ENCODE measurements around the gene TRPM3. TPM values are rescaled to one million over a fixed set of nuclear protein-coding genes. Genes with fewer than 3 reads are reported as not detected.

Gene TRPM3
- total RNA-seq, 1 experiment from 2014 or later: not detected

DNA sequence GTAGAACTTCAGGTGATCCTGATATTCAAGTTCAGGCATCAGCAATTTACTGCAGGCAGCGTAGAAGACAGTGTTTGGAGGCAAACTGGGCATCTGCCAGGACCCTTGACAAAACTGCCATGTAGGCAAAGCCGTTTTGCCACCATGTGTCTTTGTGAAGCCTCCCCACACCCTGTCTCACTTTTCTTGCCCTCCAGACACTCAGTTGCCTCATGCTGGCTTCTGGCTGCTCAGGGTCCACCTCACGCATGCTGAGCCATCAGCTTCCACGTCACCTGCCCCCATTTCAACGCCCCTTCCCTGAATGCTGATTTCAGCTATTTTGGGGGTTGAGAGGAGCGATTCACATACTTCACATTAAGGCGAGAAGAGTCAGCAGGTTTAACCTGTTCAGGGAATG, 541.7 kb downstream of the TRPM3 start:
- no peaks in the 10 kb centered on the region for H3K36me3 Mint-ChIP-seq (ENCODE audit: insufficient read depth, unreplicated experiment)
- no peak overlapping the region for H3K27ac Mint-ChIP-seq (ENCODE audit: unreplicated experiment)
- no TSS peak for BruUV-seq (replicated peaks)
- intact Hi-C loops (cut with micrococcal nuclease; ENCODE audit: unreplicated experiment): no loop called here
- ChIA-PET POLR2A (no interaction called here), CTCF (no interaction called here)
- TF ChIP-seq, protein P1, sequence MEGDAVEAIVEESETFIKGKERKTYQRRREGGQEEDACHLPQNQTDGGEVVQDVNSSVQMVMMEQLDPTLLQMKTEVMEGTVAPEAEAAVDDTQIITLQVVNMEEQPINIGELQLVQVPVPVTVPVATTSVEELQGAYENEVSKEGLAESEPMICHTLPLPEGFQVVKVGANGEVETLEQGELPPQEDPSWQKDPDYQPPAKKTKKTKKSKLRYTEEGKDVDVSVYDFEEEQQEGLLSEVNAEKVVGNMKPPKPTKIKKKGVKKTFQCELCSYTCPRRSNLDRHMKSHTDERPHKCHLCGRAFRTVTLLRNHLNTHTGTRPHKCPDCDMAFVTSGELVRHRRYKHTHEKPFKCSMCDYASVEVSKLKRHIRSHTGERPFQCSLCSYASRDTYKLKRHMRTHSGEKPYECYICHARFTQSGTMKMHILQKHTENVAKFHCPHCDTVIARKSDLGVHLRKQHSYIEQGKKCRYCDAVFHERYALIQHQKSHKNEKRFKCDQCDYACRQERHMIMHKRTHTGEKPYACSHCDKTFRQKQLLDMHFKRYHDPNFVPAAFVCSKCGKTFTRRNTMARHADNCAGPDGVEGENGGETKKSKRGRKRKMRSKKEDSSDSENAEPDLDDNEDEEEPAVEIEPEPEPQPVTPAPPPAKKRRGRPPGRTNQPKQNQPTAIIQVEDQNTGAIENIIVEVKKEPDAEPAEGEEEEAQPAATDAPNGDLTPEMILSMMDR (IDR thresholded peaks at IDR 0.05; ENCODE audit: insufficient read depth in 1 of 2, low read depth in 1 of 2, low read length in 1 of 2, severe bottlenecking in 1 of 2, unreplicated experiment in 1 of 2): no peak
- H3K4me1 ChIP-seq: no peaks in the 10 kb centered on the region
- H3K27me3 ChIP-seq (replicated peaks; ENCODE audit: control insufficient read depth, insufficient read depth, low read length): no peaks in the 10 kb centered on the region
- no peak overlapping the region for H3K4me3 Mint-ChIP-seq (ENCODE audit: unreplicated experiment)
- no peak overlapping the region for H3K4me3 ChIP-seq (ENCODE audit: low read depth, low read length)
- no peaks in the 10 kb centered on the region for H3K27me3 Mint-ChIP-seq (ENCODE audit: insufficient read depth, unreplicated experiment)
- DNase-seq: no peak
- H3K4me1 Mint-ChIP-seq (ENCODE audit: low read depth, unreplicated experiment): no peaks in the 10 kb centered on the region
- no peaks in the 10 kb centered on the region for H3K36me3 ChIP-seq (ENCODE audit: control insufficient read depth, insufficient read depth, low read length)
- H3K9me3 ChIP-seq: no peaks in the 10 kb centered on the region
- no peaks in the 10 kb centered on the region for H3K9me3 Mint-ChIP-seq (ENCODE audit: unreplicated experiment)

GRCh38 chr9:70578720-70579119, 542.7 kb downstream of the TRPM3 start:
- H3K9me3 ChIP-seq: no peaks in the 10 kb centered on the region
- H3K36me3 Mint-ChIP-seq (ENCODE audit: insufficient read depth, unreplicated experiment): no peaks in the 10 kb centered on the region
- ChIA-PET POLR2A (no interaction called here), CTCF (no interaction called here)
- no peaks in the 10 kb centered on the region for H3K27me3 ChIP-seq (replicated peaks; ENCODE audit: control insufficient read depth, insufficient read depth, low read length)
- no TSS peak for BruUV-seq (replicated peaks)
- intact Hi-C loops (cut with micrococcal nuclease; ENCODE audit: unreplicated experiment): no loop called here
- no peaks in the 10 kb centered on the region for H3K4me1 Mint-ChIP-seq (ENCODE audit: low read depth, unreplicated experiment)
- peaks cover 3% of the 10 kb centered on the region for H3K27me3 Mint-ChIP-seq (ENCODE audit: insufficient read depth, unreplicated experiment)
- no peak for DNase-seq
- H3K36me3 ChIP-seq (ENCODE audit: control insufficient read depth, insufficient read depth, low read length): no peaks in the 10 kb centered on the region
- H3K9me3 Mint-ChIP-seq (ENCODE audit: unreplicated experiment): no peaks in the 10 kb centered on the region
- H3K4me1 ChIP-seq: no peaks in the 10 kb centered on the region
- no peak overlapping the region for H3K4me3 Mint-ChIP-seq (ENCODE audit: unreplicated experiment)
- H3K4me3 ChIP-seq (ENCODE audit: low read depth, low read length): no peak overlapping the region
- TF ChIP-seq, protein P1 (IDR thresholded peaks at IDR 0.05; ENCODE audit: insufficient read depth in 1 of 2, low read depth in 1 of 2, low read length in 1 of 2, severe bottlenecking in 1 of 2, unreplicated experiment in 1 of 2): no peak
- H3K27ac Mint-ChIP-seq (ENCODE audit: unreplicated experiment): no peak overlapping the region

GRCh38 chr9:70577671-70578070, 543.8 kb downstream of the TRPM3 start:
- Mint-ChIP-seq H3K36me3 (ENCODE audit: insufficient read depth, unreplicated experiment) (no peaks in the 10 kb centered on the region), H3K4me1 (ENCODE audit: low read depth, unreplicated experiment) (no peaks in the 10 kb centered on the region), H3K27ac (ENCODE audit: unreplicated experiment) (no peak overlapping the region), H3K27me3 (ENCODE audit: insufficient read depth, unreplicated experiment) (peaks cover 3% of the 10 kb centered on the region), H3K9me3 (ENCODE audit: unreplicated experiment) (no peaks in the 10 kb centered on the region), H3K4me3 (ENCODE audit: unreplicated experiment) (no peak overlapping the region)
- Histone ChIP-seq H3K27me3 (replicated peaks; ENCODE audit: control insufficient read depth, insufficient read depth, low read length) (no peaks in the 10 kb centered on the region), H3K36me3 (ENCODE audit: control insufficient read depth, insufficient read depth, low read length) (no peaks in the 10 kb centered on the region), H3K4me3 (ENCODE audit: low read depth, low read length) (no peak overlapping the region), H3K9me3 (no peaks in the 10 kb centered on the region), H3K4me1 (no peaks in the 10 kb centered on the region)
- ChIA-PET POLR2A (no interaction called here), CTCF (no interaction called here)
- TF ChIP-seq, protein P1 (IDR thresholded peaks at IDR 0.05; ENCODE audit: insufficient read depth in 1 of 2, low read depth in 1 of 2, low read length in 1 of 2, severe bottlenecking in 1 of 2, unreplicated experiment in 1 of 2): no peak
- no TSS peak for BruUV-seq (replicated peaks)
- DNase-seq: no peak
- intact Hi-C loops (cut with micrococcal nuclease; ENCODE audit: unreplicated experiment): no loop called here
